ENCODE results near the gene RTTN. TPM values are rescaled to one million over a fixed set of nuclear protein-coding genes. Genes with fewer than 3 reads are reported as not detected.

RTTN gene
- polyA plus RNA-seq, 1 of the 3 experiments (the other 2 are of a cell fraction) = 4.7 TPM

GRCh38 chr18:70019136-70019535 lies 186.4 kb downstream of the RTTN start:
- Histone ChIP-seq H3K9me3 (no peaks in the 10 kb centered on the region), H3K79me2 (ENCODE audit: insufficient read depth) (no peaks in the 10 kb centered on the region), H3K9ac (no peak overlapping the region), H3K27me3 (ENCODE audit: insufficient read depth) (no peaks in the 10 kb centered on the region), H4K20me1 (ENCODE audit: insufficient read depth) (no peaks in the 10 kb centered on the region), H3K4me1 (ENCODE audit: control insufficient read depth in 1 of 2, insufficient read depth in 2 of 2, low read depth in 1 of 2, low read length in 1 of 2) (no peaks in the 10 kb centered on the region), H3K27ac (ENCODE audit: low read depth in 2 of 2, low read length in 1 of 2) (no peak overlapping the region), H3K4me2 (no peak overlapping the region), H2AFZ (ENCODE audit: low read depth) (no peak overlapping the region), H3K36me3 (replicated peaks in 1 of 2; ENCODE audit: control insufficient read depth in 1 of 2, insufficient read depth in 2 of 2, low read length in 1 of 2) (peaks cover 17 to 21% of the 10 kb centered on the region in 2 experiments), H3K9me2 (no peaks in the 10 kb centered on the region), H3K4me3 (ENCODE audit: low read depth in 2 of 2, low read length in 1 of 2) (no peak overlapping the region), H3F3A (replicated peaks; ENCODE audit: insufficient read depth) (no peaks in the 10 kb centered on the region)
- no peak for TF ChIP-seq YY1 (IDR thresholded peaks at IDR 0.05; ENCODE audit: low read depth)
- no peak for TF ChIP-seq FOSL2 (IDR thresholded peaks at IDR 0.05; ENCODE audit: borderline replicate concordance, low read depth)
- no peak for TF ChIP-seq POLR2AphosphoS5 (IDR thresholded peaks at IDR 0.05; ENCODE audit: low read depth, low read length)
- TF ChIP-seq RAD21 (IDR thresholded peaks at IDR 0.05; ENCODE audit: low read length) = no peak
- no peak for TF ChIP-seq FOXJ3 (CRISPR knock-in tag; IDR thresholded peaks at IDR 0.05)
- no peak for TF ChIP-seq USF1 (IDR thresholded peaks at IDR 0.05; ENCODE audit: borderline replicate concordance, low read depth)
- no peak for TF ChIP-seq TCF12 (IDR thresholded peaks at IDR 0.05)
- TF ChIP-seq PBX3 (IDR thresholded peaks at IDR 0.05) = no peak
- TF ChIP-seq REST (IDR thresholded peaks at IDR 0.05; ENCODE audit: low read depth, low read length) = no peak
- no peak for TF ChIP-seq MXI1 (IDR thresholded peaks at IDR 0.05; ENCODE audit: low read depth, low read length)
- no peak for TF ChIP-seq EP300 (IDR thresholded peaks at IDR 0.05; ENCODE audit: borderline replicate concordance in 1 of 2, low read depth in 1 of 2, low read length in 1 of 2)
- TF ChIP-seq JUND (IDR thresholded peaks at IDR 0.05) = no peak
- ChIA-PET CTCF (no interaction called here), POLR2A (no interaction called here)
- 88% methylated on average over 2 of the region's 2 CpGs for WGBS (ENCODE audit: low lambda C conversion rate)
- no peak for DNase-seq

GRCh38 chr18:70015127-70015526 lies 190.4 kb downstream of the RTTN start:
- TF ChIP-seq GATA2 (CRISPR knock-in tag; IDR thresholded peaks at IDR 0.05) = no peak
- Histone ChIP-seq H3K79me2 (ENCODE audit: insufficient read depth) (no peaks in the 10 kb centered on the region), H3F3A (replicated peaks; ENCODE audit: insufficient read depth) (no peaks in the 10 kb centered on the region), H3K9me3 (no peaks in the 10 kb centered on the region), H3K4me2 (no peak overlapping the region), H3K4me1 (ENCODE audit: control insufficient read depth in 1 of 2, insufficient read depth in 2 of 2, low read depth in 1 of 2, low read length in 1 of 2) (no peaks in the 10 kb centered on the region), H3K27me3 (ENCODE audit: insufficient read depth) (no peaks in the 10 kb centered on the region), H3K27ac (ENCODE audit: low read depth in 2 of 2, low read length in 1 of 2) (no peak overlapping the region), H3K9me2 (no peaks in the 10 kb centered on the region), H3K4me3 (ENCODE audit: low read depth in 2 of 2, low read length in 1 of 2) (no peak overlapping the region), H3K36me3 (replicated peaks in 1 of 2; ENCODE audit: control insufficient read depth in 1 of 2, insufficient read depth in 2 of 2, low read length in 1 of 2) (peaks cover 12 to 18% of the 10 kb centered on the region in 2 experiments), H3K9ac (no peak overlapping the region), H2AFZ (ENCODE audit: low read depth) (no peak overlapping the region), H4K20me1 (ENCODE audit: insufficient read depth) (no peaks in the 10 kb centered on the region)
- WGBS (ENCODE audit: low lambda C conversion rate) = 92% methylated on average over 7 of the region's 7 CpGs
- CTCF ChIA-PET = interaction anchor here (0.9 kb wide), 1 partner anchor 8 kb away, joined by 6 read pairs; no protein-coding TSS in a partner anchor
- DNase-seq = no peak
- POLR2A ChIA-PET = interaction anchor here (0.7 kb wide), 1 partner anchor 19 kb away, joined by 3 read pairs; no protein-coding TSS in a partner anchor

Data from SK-N-SH (cell line).